ENCODE measurements around the gene RAPGEF2. TPM values are rescaled to one million over a fixed set of nuclear protein-coding genes. Genes with fewer than 3 reads are reported as not detected.

Gene RAPGEF2
- total and polyA plus RNA-seq, 2 donors (not counting 3 experiments of a cell fraction or from before 2014, with no cell fraction given), result 28.7 to 55.2 TPM

GRCh38 chr4:159117968-159118367 lies 15.1 kb downstream of the RAPGEF2 start:
- Histone ChIP-seq H2AFZ (ENCODE audit: low read depth, low read length) (no peak overlapping the region), H3K9me1 (replicated peaks; ENCODE audit: control insufficient read depth, extremely low read depth, insufficient read depth, low read length) (no peaks in the 10 kb centered on the region), H3K27me3 (ENCODE audit: control insufficient read depth in 2 of 2, insufficient read depth in 2 of 2, low read length in 2 of 2) (no peaks in the 10 kb centered on the region), H3K27ac (ENCODE audit: insufficient read depth, low read depth, low read length) (no peak overlapping the region), H3K4me2 (ENCODE audit: insufficient read depth, low read length) (no peak overlapping the region), H3K79me2 (ENCODE audit: control insufficient read depth, insufficient read depth, low read length) (peaks cover 76% of the 10 kb centered on the region), H3K9me3 (replicated peaks; ENCODE audit: control insufficient read depth, insufficient read depth, low read length) (no peaks in the 10 kb centered on the region), H3K4me1 (ENCODE audit: control insufficient read depth, extremely low read depth, insufficient read depth, low read length) (no peaks in the 10 kb centered on the region), H3K9ac (replicated peaks; ENCODE audit: extremely low read depth, insufficient read depth, low read length) (no peak overlapping the region), H4K20me1 (replicated peaks; ENCODE audit: control insufficient read depth, extremely low read depth, insufficient read depth, low read length) (peaks cover 12% of the 10 kb centered on the region), H3K36me3 (ENCODE audit: control insufficient read depth in 2 of 2, extremely low read depth in 1 of 2, insufficient read depth in 2 of 2, low read length in 2 of 2) (no peaks in the 10 kb centered on the region), H3K4me3 (replicated peaks in 1 of 3; ENCODE audit: insufficient read depth in 1 of 3, low read depth in 1 of 3, low read length in 3 of 3) (no peak overlapping the region)
- POLR2A ChIA-PET, result no interaction called here
- intact Hi-C loops (cut with micrococcal nuclease), result loop anchor here (1.0 kb wide), 1 partner anchor 11 kb away; no protein-coding TSS in a partner anchor
- CTCF ChIA-PET, result interaction anchor here (1.4 kb wide), 1 partner anchor 10 kb away, joined by 5 read pairs; no protein-coding TSS in a partner anchor
- FAIRE-seq (no peak), DNase-seq (ENCODE audit: low read depth, low spot score) (no peak)
- TF ChIP-seq CTCF (IDR thresholded peaks at IDR 0.05; ENCODE audit: extremely low read depth in 1 of 2, insufficient read depth in 1 of 2, low read depth in 1 of 2, low read length in 2 of 2) (no peak), POLR2AphosphoS5 (IDR thresholded peaks at IDR 0.05; ENCODE audit: insufficient read depth, low read depth, low read length) (no peak), GATA2 (IDR thresholded peaks at IDR 0.05; ENCODE audit: insufficient read depth, insufficient read length, low read depth, low read length) (no peak), JUN (IDR thresholded peaks at IDR 0.05; ENCODE audit: borderline replicate concordance, insufficient read depth, insufficient read length, low read depth) (no peak), POLR2A (IDR thresholded peaks at IDR 0.05; ENCODE audit: low read depth, low read length) (no peak)
- no TSS peak for BruUV-seq (replicated peaks)
- dilution Hi-C loops (cut with MboI; ENCODE audit: extremely low pct_ligation_motif_present, low sequenced_read_pairs), result no loop called here

- no TSS peak for BruUV-seq (replicated peaks)
- no peak overlapping the region for H2AFZ ChIP-seq (ENCODE audit: low read depth, low read length)
- no peaks in the 10 kb centered on the region for H3K9me1 ChIP-seq (replicated peaks; ENCODE audit: control insufficient read depth, extremely low read depth, insufficient read depth, low read length)
- intact Hi-C loops (cut with micrococcal nuclease) (no loop called here), dilution Hi-C loops (cut with MboI; ENCODE audit: extremely low pct_ligation_motif_present, low sequenced_read_pairs) (no loop called here)
- ChIA-PET POLR2A (no interaction called here), CTCF (interaction anchor here (0.9 to 1.5 kb wide), 3 partner anchors 10 to 263 kb away, joined by 3 to 5 read pairs (median 3); no protein-coding TSS in a partner anchor)
- H3K27ac ChIP-seq (ENCODE audit: insufficient read depth, low read depth, low read length), result no peak overlapping the region
- H3K9me3 ChIP-seq (replicated peaks; ENCODE audit: control insufficient read depth, insufficient read depth, low read length), result no peaks in the 10 kb centered on the region
- no peaks in the 10 kb centered on the region for H3K27me3 ChIP-seq (ENCODE audit: control insufficient read depth in 2 of 2, insufficient read depth in 2 of 2, low read length in 2 of 2)
- TF ChIP-seq JUN (IDR thresholded peaks at IDR 0.05; ENCODE audit: borderline replicate concordance, insufficient read depth, insufficient read length, low read depth), result no peak
- no peak for TF ChIP-seq POLR2A (IDR thresholded peaks at IDR 0.05; ENCODE audit: low read depth, low read length)
- TF ChIP-seq MYC (IDR thresholded peaks at IDR 0.05; ENCODE audit: low read depth, low read length), result no peak
- no peak for TF ChIP-seq EZH2 (IDR thresholded peaks at IDR 0.05; ENCODE audit: borderline replicate concordance, low read depth, low read length, severe bottlenecking)
- TF ChIP-seq FOS (IDR thresholded peaks at IDR 0.05; ENCODE audit: borderline replicate concordance, insufficient read depth, low read length), result no peak
- TF ChIP-seq CTCF (IDR thresholded peaks at IDR 0.05; ENCODE audit: extremely low read depth in 1 of 2, insufficient read depth in 1 of 2, low read depth in 1 of 2, low read length in 2 of 2), result no peak
- no peak for TF ChIP-seq GATA2 (IDR thresholded peaks at IDR 0.05; ENCODE audit: insufficient read depth, insufficient read length, low read depth, low read length)
- no peak for TF ChIP-seq MAX (IDR thresholded peaks at IDR 0.05; ENCODE audit: insufficient read depth, insufficient read length)
- TF ChIP-seq POLR2AphosphoS5 (IDR thresholded peaks at IDR 0.05; ENCODE audit: insufficient read depth, low read depth, low read length), result no peak
- peaks cover 81% of the 10 kb centered on the region for H3K79me2 ChIP-seq (ENCODE audit: control insufficient read depth, insufficient read depth, low read length)
- no peaks in the 10 kb centered on the region for H3K4me1 ChIP-seq (ENCODE audit: control insufficient read depth, extremely low read depth, insufficient read depth, low read length)
- H3K4me3 ChIP-seq (replicated peaks in 1 of 3; ENCODE audit: insufficient read depth in 1 of 3, low read depth in 1 of 3, low read length in 3 of 3), result no peak overlapping the region
- FAIRE-seq, result no peak
- H4K20me1 ChIP-seq (replicated peaks; ENCODE audit: control insufficient read depth, extremely low read depth, insufficient read depth, low read length), result peaks cover 12% of the 10 kb centered on the region
- no peak overlapping the region for H3K9ac ChIP-seq (replicated peaks; ENCODE audit: extremely low read depth, insufficient read depth, low read length)
- no peaks in the 10 kb centered on the region for H3K36me3 ChIP-seq (ENCODE audit: control insufficient read depth in 2 of 2, extremely low read depth in 1 of 2, insufficient read depth in 2 of 2, low read length in 2 of 2)
- no peak for DNase-seq (ENCODE audit: low read depth, low spot score)
- no peak overlapping the region for H3K4me2 ChIP-seq (ENCODE audit: insufficient read depth, low read length)
These were observed 18.5 kb downstream of the RAPGEF2 start for GRCh38 chr4:159121371-159121770.
